SK-N-SH treated with all-trans-retinoic acid at 6 μM for 48 hours (cell line): ENCODE measurements around the gene PQBP1.

ENCODE experiments used
- ARNTL ChIP-seq: fragments of 450-650 bp; formaldehyde crosslinking; IDR thresholded peaks from 2 replicates; pipeline ENCODE4 v1.5.0; 2020; ENCODE audit warnings: low read depth, mild to moderate bottlenecking, moderate library complexity, borderline replicate concordance
- RARB ChIP-seq: fragments of 250-450 bp; sonication (Bioruptor Pico); IDR thresholded peaks from 2 replicates; pipeline ENCODE4 v1.8.0; 2021; ENCODE audit warnings: mild to moderate bottlenecking, moderate library complexity

GRCh38 chrX:48910926-48911411, 13.2 kb downstream of the PQBP1 start:
- TF ChIP-seq ARNTL (CRISPR knock-in tag), result no peak
- TF ChIP-seq RARB (CRISPR knock-in tag), result no peak
